Measurements from ENCODE around the gene R3HDM2. TPM values are rescaled to one million over a fixed set of nuclear protein-coding genes. Genes with fewer than 3 reads are reported as not detected.

R3HDM2 gene
- 27.8 and 30.4 TPM in 2 replicates for total RNA-seq

DNA sequence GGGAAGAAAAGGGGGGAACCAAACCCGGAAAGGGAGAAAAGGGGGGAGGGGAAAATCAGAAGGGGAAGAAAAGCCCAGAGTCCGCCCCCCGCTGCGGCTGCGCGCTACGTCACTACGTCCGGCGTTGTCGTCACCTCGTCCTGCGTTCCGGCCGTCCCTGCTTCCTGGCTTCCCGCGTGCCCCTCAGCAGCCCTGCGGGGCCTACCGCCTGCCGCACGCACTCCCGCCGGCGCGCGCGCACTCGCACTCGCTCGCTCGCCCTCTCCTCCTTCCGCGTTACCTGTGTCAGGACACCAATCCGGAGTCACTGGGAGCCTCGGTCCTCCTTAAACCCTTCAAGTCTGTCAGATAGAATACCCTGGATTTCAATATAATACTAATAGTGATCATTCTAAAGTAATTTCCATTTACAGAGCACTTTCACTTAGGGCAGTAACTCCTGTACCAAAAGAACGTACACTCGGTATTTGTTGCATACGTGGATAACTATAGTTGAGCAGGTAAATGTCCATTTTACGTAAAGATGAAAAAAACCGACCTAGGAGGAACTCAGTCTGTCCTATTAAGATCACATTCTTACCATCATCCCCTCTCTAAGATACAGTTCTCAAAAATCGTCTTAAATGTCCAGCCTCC is at the start of gene R3HDM2:
TSS of gene R3HDM2 (minus strand) at position 113 of the 636 bp plus-strand sequence. CDS start 120,615 bp downstream, outside the sequence.

DNA sequence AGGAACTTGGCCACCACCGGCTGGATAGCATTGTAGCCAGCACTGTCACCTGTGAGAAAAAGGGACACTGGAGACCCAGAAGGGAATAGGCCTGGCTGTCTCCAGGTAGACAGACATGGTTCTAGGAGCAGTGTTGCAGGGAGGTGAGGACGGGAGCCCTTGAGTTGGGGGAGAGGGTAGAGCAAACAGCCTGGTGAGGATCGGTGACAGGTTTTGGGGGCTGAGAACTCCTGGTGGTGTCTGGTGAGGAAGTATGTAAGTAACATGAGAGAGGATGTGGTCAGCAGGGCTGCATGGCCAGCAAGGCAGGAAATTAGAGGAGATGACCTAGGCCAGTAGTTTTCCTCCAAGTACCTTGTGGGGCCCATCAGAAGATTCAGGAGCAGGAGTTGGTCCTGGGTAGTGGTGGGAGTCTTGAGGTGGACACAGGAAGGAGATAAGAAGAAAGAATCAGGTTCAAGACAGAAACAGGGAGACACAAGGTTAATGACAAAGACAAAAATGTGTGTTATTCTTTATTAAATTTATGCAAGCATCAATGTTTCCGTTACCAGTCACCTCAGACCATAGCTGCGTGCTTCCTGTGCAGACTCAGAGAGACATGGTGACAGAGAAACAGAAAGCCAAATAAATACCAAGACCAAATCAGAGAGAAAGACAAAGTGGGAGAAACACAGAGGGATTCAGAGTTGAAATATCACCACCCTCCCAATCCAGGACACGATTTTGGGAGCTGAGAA is 48.7 kb upstream of the R3HDM2 start, which contains the start of gene ARHGAP9:
TSS of gene ARHGAP9 (minus strand) at position 491 of the 740 bp plus-strand sequence. CDS start at position 31, 460 bp downstream.

DNA sequence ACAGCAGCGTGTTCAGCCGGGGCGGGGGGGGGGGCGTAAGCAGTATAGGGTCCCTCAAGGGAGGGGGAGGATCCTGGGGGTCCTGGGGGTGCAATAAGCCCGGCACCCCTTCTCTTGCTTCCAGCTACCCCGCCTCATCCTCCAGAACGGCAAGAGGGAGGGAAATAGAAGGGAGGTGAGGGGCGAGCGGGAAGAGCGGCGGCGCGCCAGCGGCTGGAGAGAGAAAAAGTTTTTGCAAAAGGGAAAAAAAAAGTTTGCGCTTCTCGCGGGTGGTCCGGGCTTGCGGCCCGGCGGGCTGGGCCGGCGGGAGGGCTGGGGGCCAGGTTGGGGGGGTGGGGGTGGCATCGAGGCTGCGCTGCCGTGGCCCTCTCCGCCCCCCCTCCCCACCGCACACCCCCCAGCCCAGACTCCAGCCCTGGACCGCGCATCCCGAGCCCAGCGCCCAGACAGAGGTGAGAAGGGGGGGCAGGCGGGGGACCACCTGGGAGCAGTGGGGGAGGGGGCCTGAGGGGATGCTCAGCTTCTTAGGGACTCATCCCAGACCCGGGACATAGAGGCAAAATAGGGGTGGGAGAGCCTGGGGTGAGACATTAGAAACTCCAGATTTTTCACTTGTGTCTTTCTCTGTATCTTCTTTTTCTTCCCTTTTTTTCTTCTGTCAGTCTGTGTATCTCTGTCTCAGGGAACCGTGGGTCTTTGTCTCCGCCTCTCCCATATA is 29.1 kb upstream of the R3HDM2 start, which contains the start of gene GLI1:
TSS of gene GLI1 (plus strand) at position 36 of the 718 bp plus-strand sequence. CDS start 3,907 bp downstream, outside the sequence.

GRCh38 chr12:57454566-57455373 is 23.9 kb upstream of the R3HDM2 start, which contains the start of gene INHBE:
INHBE (plus strand) TSS chr12:57455307; CDS start chr12:57455537, 230 bp downstream.

GRCh38 chr12:57434517-57435223 is 3.8 kb upstream of the R3HDM2 start, which contains the start of gene INHBC:
INHBC (plus strand) TSS chr12:57434784; CDS start chr12:57434887, 103 bp downstream.

GRCh38 chr12:57250956-57251355 is 179.9 kb downstream of the R3HDM2 start, which contains the start of gene STAC3:
STAC3 (minus strand) TSS chr12:57251187; CDS start chr12:57249636, 1,551 bp downstream.

DNA sequence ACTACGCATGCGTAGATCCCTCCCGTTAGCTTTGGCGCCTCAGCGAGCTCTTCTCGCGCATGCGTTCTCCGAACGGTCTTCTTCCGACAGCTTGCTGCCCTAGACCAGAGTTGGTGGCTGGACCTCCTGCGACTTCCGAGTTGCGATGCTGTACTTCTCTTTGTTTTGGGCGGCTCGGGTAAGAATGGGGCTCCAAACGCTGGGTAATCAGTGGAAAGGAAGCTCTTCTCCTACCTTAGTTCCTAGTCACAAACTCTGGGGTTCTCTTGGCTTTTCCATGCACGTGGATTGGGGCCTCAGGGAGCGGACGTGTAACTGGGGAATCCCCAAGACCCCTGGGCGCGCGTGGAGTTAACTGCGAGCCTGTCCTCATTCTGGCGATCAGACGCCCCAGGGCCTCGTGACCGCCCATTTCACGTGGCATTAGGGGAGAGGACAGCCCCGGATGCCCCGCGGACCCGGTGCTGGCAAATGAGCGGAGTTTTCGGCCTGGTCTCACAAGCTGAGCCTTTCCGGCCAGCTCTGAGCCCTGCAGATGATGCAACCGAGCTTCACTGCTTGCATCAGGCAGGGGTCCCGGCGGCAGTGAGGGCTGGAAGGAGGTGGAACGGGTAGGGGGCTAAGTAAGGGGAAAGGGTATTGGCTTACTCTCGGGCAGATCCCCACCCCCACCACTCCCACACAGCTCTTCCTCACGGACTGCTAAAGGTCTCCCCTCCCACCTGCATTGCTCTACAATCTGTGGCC is 201.0 kb downstream of the R3HDM2 start, which contains the start of gene SHMT2:
TSS of gene SHMT2 (plus strand) at position 78 of the 747 bp plus-strand sequence. CDS start at position 146, 68 bp downstream.

DNA sequence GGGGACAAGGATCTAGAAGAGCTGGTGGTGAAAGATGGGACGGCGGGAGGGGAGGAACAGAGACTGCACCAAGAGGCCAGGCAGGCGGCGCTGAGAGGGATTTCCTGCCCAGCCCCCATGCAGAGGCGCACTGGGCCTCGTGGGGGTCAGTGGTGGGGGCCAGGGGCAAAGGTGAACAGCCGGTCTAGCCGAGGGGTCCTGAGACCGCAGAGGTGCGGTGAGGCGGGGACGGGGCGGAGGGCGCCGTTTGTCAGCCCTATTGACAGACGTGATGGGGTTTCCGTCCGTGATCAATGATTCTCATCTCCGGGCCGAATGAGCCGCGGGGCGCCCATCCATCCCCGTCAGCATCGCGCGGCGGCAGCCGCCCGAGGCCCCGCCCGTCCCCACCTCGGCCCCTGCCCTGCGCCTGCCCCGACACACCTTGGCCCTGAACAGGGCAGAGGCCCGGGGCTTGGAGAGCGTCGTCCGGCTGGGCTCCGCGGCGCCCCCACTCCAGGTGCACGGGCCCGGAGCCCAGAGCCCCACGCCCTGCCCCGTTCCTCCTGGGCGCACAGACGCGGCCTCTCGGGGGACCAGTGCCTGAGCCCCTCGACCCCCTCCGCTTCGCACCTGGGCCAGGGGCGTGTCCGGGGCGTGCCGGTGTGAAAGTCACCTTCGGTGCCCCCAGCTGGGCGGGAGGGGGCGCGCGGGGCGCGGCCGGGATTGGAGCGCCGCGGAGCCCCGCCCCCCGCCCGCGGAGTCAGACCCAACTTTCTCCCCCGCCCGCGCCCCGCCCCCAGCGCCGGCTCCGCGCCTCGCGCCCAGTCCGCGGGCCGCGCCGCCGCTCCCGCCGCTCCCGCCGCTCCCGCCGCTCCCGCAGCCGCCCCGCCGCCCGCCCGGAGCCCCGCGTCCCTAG is 214.6 kb downstream of the R3HDM2 start, which contains the start of gene NXPH4:
TSS of gene NXPH4 (plus strand) at position 781 of the 898 bp plus-strand sequence. CDS start 176 bp downstream, outside the sequence.

Other genes starting within 250 kb of the R3HDM2 start
- 17.6 and 21.4 TPM in 2 replicates for gene NXPH4, start 214.2 kb downstream of the R3HDM2 start, total RNA-seq
- 118 and 140 TPM in 2 replicates for gene SHMT2, start 201.3 kb downstream of the R3HDM2 start, total RNA-seq
- gene STAC3, start 179.9 kb downstream of the R3HDM2 start, total RNA-seq, result 0.20 and 3.1 TPM in 2 replicates
- not detected in 2 replicates for gene INHBC, start 3.7 kb upstream of the R3HDM2 start, total RNA-seq
- gene INHBE, start 24.3 kb upstream of the R3HDM2 start, total RNA-seq, result not detected in 2 replicates
- gene GLI1, start 28.7 kb upstream of the R3HDM2 start, total RNA-seq, result 0.05 TPM in 1 of 2 replicates, not detected in the other
- gene ARHGAP9, start 48.8 kb upstream of the R3HDM2 start, total RNA-seq, result not detected in 2 replicates
- 38.9 and 58.2 TPM in 2 replicates for gene MARS1, start 57.0 kb upstream of the R3HDM2 start, total RNA-seq
- gene DDIT3, start 89.5 kb upstream of the R3HDM2 start, total RNA-seq, result 14.0 and 19.4 TPM in 2 replicates
- 9.9 and 10.6 TPM in 2 replicates for gene MBD6, start 91.8 kb upstream of the R3HDM2 start, total RNA-seq
- gene DCTN2, start 116.1 kb upstream of the R3HDM2 start, total RNA-seq, result 155 and 187 TPM in 2 replicates
- not detected in 2 replicates for gene KIF5A, start 119.0 kb upstream of the R3HDM2 start, total RNA-seq
- 10.4 and 10.9 TPM in 2 replicates for gene PIP4K2C, start 160.1 kb upstream of the R3HDM2 start, total RNA-seq
- 6.0 and 10.2 TPM in 2 replicates for gene DTX3, start 173.8 kb upstream of the R3HDM2 start, total RNA-seq
- gene ARHGEF25, start 180.4 kb upstream of the R3HDM2 start, total RNA-seq, result 4.8 and 9.6 TPM in 2 replicates
- 0.25 and 0.29 TPM in 2 replicates for gene B4GALNT1, start 202.2 kb upstream of the R3HDM2 start, total RNA-seq